ENCODE data around the gene CLIP2. TPM values are rescaled to one million over a fixed set of nuclear protein-coding genes. Genes with fewer than 3 reads are reported as not detected.

Gene CLIP2
- total RNA-seq, 1 experiment from 2014 or later, result 26.2 TPM

DNA sequence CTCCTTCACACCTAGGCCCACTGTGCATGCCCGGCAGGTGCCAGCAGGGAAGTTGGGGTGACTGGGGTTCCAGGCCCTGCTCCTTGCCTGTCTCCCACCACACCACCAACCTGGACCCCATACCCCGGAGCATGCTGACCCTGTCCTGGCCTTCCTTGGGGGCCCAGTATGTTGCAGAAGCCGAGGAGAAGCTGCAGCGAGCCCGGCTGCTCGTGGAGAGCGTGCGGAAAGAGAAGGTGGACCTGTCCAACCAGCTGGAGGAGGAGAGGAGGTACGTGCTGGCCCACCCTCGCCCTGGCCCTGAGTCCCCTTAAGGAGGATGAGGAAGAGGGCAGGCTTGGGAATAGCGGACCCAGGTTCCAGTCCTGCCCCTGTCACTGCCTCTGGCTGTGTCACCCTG is 70.8 kb downstream of the CLIP2 start:
- intact Hi-C loops (cut with micrococcal nuclease), result no loop called here
- peaks cover 12% of the 10 kb centered on the region for H3K36me3 ChIP-seq (ENCODE audit: low read depth, low read length)
- no peaks in the 10 kb centered on the region for H3K9me2 ChIP-seq (replicated peaks; ENCODE audit: low read length)
- H3F3A ChIP-seq (ENCODE audit: low read length, unreplicated experiment), result no peaks in the 10 kb centered on the region
- H3K27ac ChIP-seq (ENCODE audit: low read length), result no peak overlapping the region
- no peak overlapping the region for H3K4me3 ChIP-seq (ENCODE audit: low read length)
- ChIA-PET CTCF (no interaction called here), POLR2A (ENCODE audit: unreplicated experiment) (no interaction called here)
- TF ChIP-seq EZH2phosphoT487 (IDR thresholded peaks at IDR 0.05; ENCODE audit: borderline replicate concordance, low read length) (no peak), EZH2 (IDR thresholded peaks at IDR 0.05; ENCODE audit: low read length, unreplicated experiment) (no peak)
- TF ChIP-seq, protein P1, sequence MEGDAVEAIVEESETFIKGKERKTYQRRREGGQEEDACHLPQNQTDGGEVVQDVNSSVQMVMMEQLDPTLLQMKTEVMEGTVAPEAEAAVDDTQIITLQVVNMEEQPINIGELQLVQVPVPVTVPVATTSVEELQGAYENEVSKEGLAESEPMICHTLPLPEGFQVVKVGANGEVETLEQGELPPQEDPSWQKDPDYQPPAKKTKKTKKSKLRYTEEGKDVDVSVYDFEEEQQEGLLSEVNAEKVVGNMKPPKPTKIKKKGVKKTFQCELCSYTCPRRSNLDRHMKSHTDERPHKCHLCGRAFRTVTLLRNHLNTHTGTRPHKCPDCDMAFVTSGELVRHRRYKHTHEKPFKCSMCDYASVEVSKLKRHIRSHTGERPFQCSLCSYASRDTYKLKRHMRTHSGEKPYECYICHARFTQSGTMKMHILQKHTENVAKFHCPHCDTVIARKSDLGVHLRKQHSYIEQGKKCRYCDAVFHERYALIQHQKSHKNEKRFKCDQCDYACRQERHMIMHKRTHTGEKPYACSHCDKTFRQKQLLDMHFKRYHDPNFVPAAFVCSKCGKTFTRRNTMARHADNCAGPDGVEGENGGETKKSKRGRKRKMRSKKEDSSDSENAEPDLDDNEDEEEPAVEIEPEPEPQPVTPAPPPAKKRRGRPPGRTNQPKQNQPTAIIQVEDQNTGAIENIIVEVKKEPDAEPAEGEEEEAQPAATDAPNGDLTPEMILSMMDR (conservative IDR thresholded peaks at IDR 0.05; ENCODE audit: low read depth, low read length), result no peak
- H3K9me3 ChIP-seq (ENCODE audit: low read length), result no peaks in the 10 kb centered on the region; the same call in 1 of the 2 replicates
- no peak overlapping the region for H3K4me2 ChIP-seq (ENCODE audit: low read length)
- no peaks in the 10 kb centered on the region for H3K79me2 ChIP-seq (ENCODE audit: low read length)
- no peak overlapping the region for H3K9ac ChIP-seq (ENCODE audit: low read length)
- H2AFZ ChIP-seq (ENCODE audit: low read length), result no peak overlapping the region
- ATAC-seq, result no peak
- DNase-seq, result no peak
- H3K27me3 ChIP-seq (ENCODE audit: low read length), result no peaks in the 10 kb centered on the region
- H4K20me1 ChIP-seq (ENCODE audit: low read length), result no peaks in the 10 kb centered on the region
- BruUV-seq (replicated peaks), result no TSS peak
- H3K4me1 ChIP-seq (ENCODE audit: insufficient read depth, low read length), result peaks cover under 1% of the 10 kb centered on the region

DNA sequence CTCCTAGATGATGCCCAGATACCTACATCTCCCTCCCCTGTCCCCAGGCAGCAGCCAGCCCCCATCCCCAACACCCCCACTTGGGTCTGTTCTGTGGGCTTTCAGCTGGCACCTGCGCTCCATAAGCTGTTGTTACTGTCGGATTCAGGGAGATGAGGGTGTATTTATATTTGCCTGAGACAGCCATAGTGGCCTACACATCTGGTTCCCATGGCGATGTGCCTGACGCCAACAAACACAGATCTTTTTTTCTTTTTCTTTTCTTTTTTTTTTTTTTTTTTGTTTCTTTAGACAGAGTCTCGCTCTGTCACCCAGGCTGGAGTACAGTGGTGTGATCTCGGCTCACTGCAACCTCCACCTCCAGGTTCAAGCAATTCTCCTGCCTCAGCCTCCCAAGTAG is 73.1 kb downstream of the CLIP2 start:
- no peaks in the 10 kb centered on the region for H3K36me3 ChIP-seq (ENCODE audit: low read depth, low read length)
- H3K4me2 ChIP-seq (ENCODE audit: low read length), result no peak overlapping the region
- no peaks in the 10 kb centered on the region for H3K4me1 ChIP-seq (ENCODE audit: insufficient read depth, low read length)
- no peaks in the 10 kb centered on the region for H3F3A ChIP-seq (ENCODE audit: low read length, unreplicated experiment)
- no peaks in the 10 kb centered on the region for H3K27me3 ChIP-seq (ENCODE audit: low read length)
- ChIA-PET POLR2A (ENCODE audit: unreplicated experiment) (no interaction called here), CTCF (no interaction called here)
- TF ChIP-seq EZH2 (IDR thresholded peaks at IDR 0.05; ENCODE audit: low read length, unreplicated experiment) (no peak), EZH2phosphoT487 (IDR thresholded peaks at IDR 0.05; ENCODE audit: borderline replicate concordance, low read length) (no peak)
- TF ChIP-seq, protein P1 (conservative IDR thresholded peaks at IDR 0.05; ENCODE audit: low read depth, low read length), result no peak
- H3K9me3 ChIP-seq (ENCODE audit: low read length), result no peaks in the 10 kb centered on the region
- DNase-seq (no peak), ATAC-seq (no peak)
- H3K9me2 ChIP-seq (replicated peaks; ENCODE audit: low read length), result no peaks in the 10 kb centered on the region
- no peak overlapping the region for H3K4me3 ChIP-seq (ENCODE audit: low read length)
- H4K20me1 ChIP-seq (ENCODE audit: low read length), result no peaks in the 10 kb centered on the region
- no TSS peak for BruUV-seq (replicated peaks)
- intact Hi-C loops (cut with micrococcal nuclease), result no loop called here
- no peak overlapping the region for H3K9ac ChIP-seq (ENCODE audit: low read length)
- no peak overlapping the region for H2AFZ ChIP-seq (ENCODE audit: low read length)
- no peak overlapping the region for H3K27ac ChIP-seq (ENCODE audit: low read length)
- H3K79me2 ChIP-seq (ENCODE audit: low read length), result no peaks in the 10 kb centered on the region

DNA sequence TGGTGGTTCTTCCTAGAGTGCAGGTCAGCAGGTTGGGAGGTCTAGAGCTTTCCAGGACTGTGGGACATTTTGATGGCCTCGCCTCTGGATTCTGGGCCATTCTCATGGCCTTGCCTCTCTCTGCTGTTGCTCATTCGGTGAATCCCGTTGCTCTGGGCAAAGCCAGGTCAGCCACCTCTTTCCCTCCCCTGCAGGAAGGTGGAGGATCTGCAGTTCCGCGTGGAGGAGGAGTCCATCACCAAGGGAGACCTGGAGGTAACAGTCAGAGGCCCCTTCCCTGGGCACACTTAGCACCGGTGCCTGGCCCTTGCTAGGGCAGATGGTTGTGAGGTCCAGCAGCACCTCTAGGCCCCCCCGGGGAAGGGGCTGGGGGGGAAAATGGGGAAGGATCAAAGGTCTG is 74.9 kb downstream of the CLIP2 start:
- Histone ChIP-seq H3K9ac (ENCODE audit: low read length) (no peak overlapping the region), H3K79me2 (ENCODE audit: low read length) (no peaks in the 10 kb centered on the region), H3K27me3 (ENCODE audit: low read length) (no peaks in the 10 kb centered on the region), H3K36me3 (ENCODE audit: low read depth, low read length) (no peaks in the 10 kb centered on the region), H3K4me1 (ENCODE audit: insufficient read depth, low read length) (no peaks in the 10 kb centered on the region), H3K4me3 (ENCODE audit: low read length) (no peak overlapping the region), H3K9me2 (replicated peaks; ENCODE audit: low read length) (no peaks in the 10 kb centered on the region), H3K4me2 (ENCODE audit: low read length) (no peak overlapping the region), H3F3A (ENCODE audit: low read length, unreplicated experiment) (no peaks in the 10 kb centered on the region), H3K27ac (ENCODE audit: low read length) (no peak overlapping the region), H2AFZ (ENCODE audit: low read length) (no peak overlapping the region), H4K20me1 (ENCODE audit: low read length) (no peaks in the 10 kb centered on the region), H3K9me3 (ENCODE audit: low read length) (no peaks in the 10 kb centered on the region)
- ATAC-seq, result peak; percentile 50; the same call in 1 of the 2 replicates
- CTCF ChIA-PET, result no interaction called here
- DNase-seq, result peak; percentile 15
- intact Hi-C loops (cut with micrococcal nuclease), result no loop called here
- POLR2A ChIA-PET (ENCODE audit: unreplicated experiment), result no interaction called here
- TF ChIP-seq EZH2phosphoT487 (IDR thresholded peaks at IDR 0.05; ENCODE audit: borderline replicate concordance, low read length), result no peak
- TF ChIP-seq, protein P1 (conservative IDR thresholded peaks at IDR 0.05; ENCODE audit: low read depth, low read length), result peak; percentile 29; the same call in 1 of the 2 replicates
- BruUV-seq (replicated peaks), result no TSS peak

Measured in PC-3 (cell line).